ENCODE results near the gene GRAP. TPM values are rescaled to one million over a fixed set of nuclear protein-coding genes. Genes with fewer than 3 reads are reported as not detected.
"Not testable (repeated sequence)": the region's sequence is repeated elsewhere in the genome, so short reads cannot be mapped to it uniquely, and the experiment has no call there.

The GRAP gene
- polyA plus RNA-seq: 1 to 10 TPM in 3 of 4 donors, not detected in 1; 2.7 to 8.1 (median 5.9) TPM
- long read RNA-seq, donor 1: 0 reads
- long read RNA-seq, donor 2, partial matches to known transcripts: 0 of 1 reads
- long read RNA-seq, donor 2, other reads (novel, unspliced or antisense): 0 of 1 reads
- long read RNA-seq, donor 3, partial matches to known transcripts: 0 of 2 reads
- long read RNA-seq, donor 3, other reads (novel, unspliced or antisense): 0 of 2 reads
- long read RNA-seq, donor 4: 0 reads
- long read RNA-seq, donor 5: 0 reads
- long read RNA-seq, donor 6, partial matches to known transcripts: 0 of 3 reads
- long read RNA-seq, donor 6, other reads (novel, unspliced or antisense): 0 of 3 reads
- long read RNA-seq, donor 7, partial matches to known transcripts: 0 of 2 reads
- long read RNA-seq, donor 7, other reads (novel, unspliced or antisense): 0 of 2 reads
- long read RNA-seq, donor 8, partial matches to known transcripts: 0 of 1 reads
- long read RNA-seq, donor 8, other reads (novel, unspliced or antisense): 0 of 1 reads
- long read RNA-seq, donor 9: 0 reads
- long read RNA-seq, donor 10, partial matches to known transcripts: 0 of 3 reads
- long read RNA-seq, donor 10, other reads (novel, unspliced or antisense): 0 of 3 reads

DNA sequence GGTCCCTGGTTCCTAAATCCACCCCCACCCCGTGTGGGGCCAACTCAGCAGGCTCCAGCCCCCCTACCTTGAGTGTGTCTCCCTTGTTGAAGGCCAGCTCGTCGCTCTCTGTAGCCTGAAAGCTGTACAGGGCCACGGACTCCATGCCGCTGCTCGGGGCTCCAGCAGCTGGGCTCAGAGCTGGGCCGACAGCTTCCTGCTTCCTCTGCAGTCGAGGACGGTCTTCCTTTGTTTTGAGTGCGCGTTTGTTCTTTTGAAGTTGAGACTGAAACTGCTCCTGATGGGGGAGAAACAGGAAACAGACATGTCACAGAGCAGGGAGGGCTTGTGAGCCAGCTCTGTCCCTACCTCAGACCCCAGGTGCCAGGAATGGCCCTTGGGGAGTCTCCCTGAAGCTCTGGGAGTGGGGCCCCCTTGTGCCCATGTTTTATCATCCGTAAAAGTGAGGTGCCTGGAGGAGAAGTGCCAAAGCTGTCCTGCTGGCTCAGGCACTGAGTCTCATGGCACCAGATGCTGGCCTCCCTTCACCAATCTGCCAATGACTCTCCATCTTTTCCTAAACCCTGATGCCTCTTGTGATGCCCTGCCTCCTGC is at the start of gene GRAP:
TSS of gene GRAP (minus strand) at position 176 of the 594 bp plus-strand sequence. CDS start at position 145, 31 bp downstream.
- H3K27me3 ChIP-seq (ENCODE audit: control insufficient read depth in 3 of 3, insufficient read depth in 3 of 3, low read length in 3 of 3); DNase-seq; H3K9me3 ChIP-seq (ENCODE audit: control insufficient read depth in 2 of 2, insufficient read depth in 1 of 2, low read depth in 1 of 2, low read length in 1 of 2); H3K36me3 ChIP-seq (ENCODE audit: control insufficient read depth in 3 of 3, insufficient read depth in 2 of 3, low read depth in 1 of 3, low read length in 3 of 3); H3K4me3 ChIP-seq (ENCODE audit: low read depth in 1 of 3, low read length in 3 of 3); H3K27ac ChIP-seq (ENCODE audit: low read depth in 1 of 3, low read length in 2 of 3); H3K4me1 ChIP-seq (ENCODE audit: control insufficient read depth in 3 of 3, insufficient read depth in 2 of 3, low read depth in 1 of 3, low read length in 2 of 3); FAIRE-seq: not testable (repeated sequence)
- no CpG with 5 or more reads among the region's 12 CpGs for whole genome bisulfite sequencing, 3 donors

DNA sequence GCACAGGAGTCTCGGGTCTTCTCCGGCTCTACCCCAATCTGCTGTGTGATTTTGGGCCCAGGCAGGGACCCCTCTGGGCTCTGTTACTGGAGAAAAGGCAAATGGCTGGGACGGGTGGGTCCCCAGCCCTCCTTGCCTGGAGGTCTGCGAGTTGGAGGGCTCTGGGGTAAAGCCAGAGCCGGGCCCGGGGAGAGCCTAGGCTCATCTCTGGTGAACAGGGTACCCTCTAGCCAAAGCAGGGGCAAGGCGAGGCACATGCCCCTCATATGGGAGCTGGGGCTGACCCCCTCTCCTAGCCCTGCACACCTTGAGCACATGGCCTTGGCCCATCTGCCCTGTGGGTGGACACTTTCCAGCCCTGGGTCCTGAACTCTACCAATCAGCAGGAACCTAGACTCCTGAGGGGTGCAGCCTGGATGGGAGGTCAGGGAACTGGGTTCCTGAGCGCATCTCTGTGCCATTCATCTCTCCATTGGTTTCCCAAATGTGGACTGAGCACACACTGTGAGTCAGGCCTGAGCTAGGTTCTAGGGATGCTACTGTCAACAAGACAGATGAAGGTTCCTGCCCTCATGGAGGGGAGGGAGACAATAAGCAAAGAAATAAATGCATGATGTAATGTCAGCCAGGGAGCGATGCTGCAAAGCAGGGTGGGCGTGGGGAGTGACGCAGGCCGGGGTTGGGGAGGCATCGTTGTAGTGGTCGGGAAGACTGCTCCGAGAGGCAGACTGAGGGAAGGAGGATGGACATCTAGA is 47.1 kb upstream of the GRAP start:
- 86 to 97% (median 88%) methylated on average over 3 to 7 of the region's 15 CpGs for WGBS, 3 donors
- not testable (repeated sequence) for FAIRE-seq; H3K27me3 ChIP-seq (ENCODE audit: control insufficient read depth in 3 of 3, insufficient read depth in 3 of 3, low read length in 3 of 3); H3K9me3 ChIP-seq (ENCODE audit: control insufficient read depth in 2 of 2, insufficient read depth in 1 of 2, low read depth in 1 of 2, low read length in 1 of 2); H3K4me1 ChIP-seq (ENCODE audit: control insufficient read depth in 3 of 3, insufficient read depth in 2 of 3, low read depth in 1 of 3, low read length in 2 of 3); H3K36me3 ChIP-seq (ENCODE audit: control insufficient read depth in 3 of 3, insufficient read depth in 2 of 3, low read depth in 1 of 3, low read length in 3 of 3); DNase-seq; H3K4me3 ChIP-seq (ENCODE audit: low read depth in 1 of 3, low read length in 3 of 3)
- peak overlapping the region in 1 of 3 donors; percentile 24 for H3K27ac ChIP-seq (ENCODE audit: low read depth in 1 of 3, low read length in 2 of 3)

DNA sequence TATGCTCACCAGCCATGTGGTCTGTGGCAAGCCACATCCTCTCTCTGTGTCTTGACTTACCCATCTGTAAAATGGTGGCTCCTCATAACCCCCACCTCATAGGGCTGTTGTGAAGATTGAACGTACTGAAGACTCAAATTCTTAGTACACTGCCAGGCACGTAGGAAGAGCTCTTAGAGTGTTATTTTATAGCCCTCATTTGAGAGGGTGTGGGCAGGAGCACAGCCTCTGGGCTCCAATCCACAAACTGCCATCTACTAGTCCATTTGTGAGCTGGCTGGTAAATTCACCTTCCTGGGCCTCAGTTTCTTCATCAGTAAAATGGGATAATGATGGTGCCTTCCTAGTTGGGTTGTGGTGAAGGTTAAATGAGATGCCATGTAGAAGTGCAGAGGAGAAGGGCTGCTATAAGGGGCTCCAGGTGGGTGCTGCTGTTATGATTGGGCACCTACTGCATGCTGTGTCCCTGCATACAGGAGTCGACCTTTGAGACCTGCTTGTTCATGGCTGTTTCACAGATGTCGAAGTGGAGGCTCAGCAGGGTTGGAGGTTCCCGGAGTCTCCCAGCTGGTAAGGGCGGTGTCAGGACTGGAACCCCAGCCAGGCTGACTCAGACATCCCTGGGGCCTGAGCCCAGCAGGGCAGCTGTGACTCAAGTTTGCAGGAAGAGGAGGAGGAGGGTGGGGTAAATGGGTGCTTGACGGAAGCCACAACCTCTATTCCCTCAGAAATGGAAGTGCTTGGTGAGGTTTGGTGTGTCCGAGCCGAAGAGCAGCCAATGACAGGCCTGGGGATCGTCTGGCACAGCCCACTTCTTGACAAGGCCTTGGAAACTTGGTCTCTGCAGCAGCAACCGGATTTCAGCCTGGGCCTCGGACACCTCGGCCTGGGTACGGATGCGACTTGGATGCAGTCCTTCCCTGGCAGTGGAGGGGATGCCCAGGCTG is 46.3 kb upstream of the GRAP start:
- H3K9me3 ChIP-seq (ENCODE audit: control insufficient read depth in 2 of 2, insufficient read depth in 1 of 2, low read depth in 1 of 2, low read length in 1 of 2); H3K36me3 ChIP-seq (ENCODE audit: control insufficient read depth in 3 of 3, insufficient read depth in 2 of 3, low read depth in 1 of 3, low read length in 3 of 3); H3K27me3 ChIP-seq (ENCODE audit: control insufficient read depth in 3 of 3, insufficient read depth in 3 of 3, low read length in 3 of 3); H3K27ac ChIP-seq (ENCODE audit: low read depth in 1 of 3, low read length in 2 of 3); FAIRE-seq; H3K4me1 ChIP-seq (ENCODE audit: control insufficient read depth in 3 of 3, insufficient read depth in 2 of 3, low read depth in 1 of 3, low read length in 2 of 3); H3K4me3 ChIP-seq (ENCODE audit: low read depth in 1 of 3, low read length in 3 of 3); DNase-seq: not testable (repeated sequence)
- 31 to 61% (median 59%) methylated on average over 4 to 12 of the region's 15 CpGs for WGBS, 3 donors

DNA sequence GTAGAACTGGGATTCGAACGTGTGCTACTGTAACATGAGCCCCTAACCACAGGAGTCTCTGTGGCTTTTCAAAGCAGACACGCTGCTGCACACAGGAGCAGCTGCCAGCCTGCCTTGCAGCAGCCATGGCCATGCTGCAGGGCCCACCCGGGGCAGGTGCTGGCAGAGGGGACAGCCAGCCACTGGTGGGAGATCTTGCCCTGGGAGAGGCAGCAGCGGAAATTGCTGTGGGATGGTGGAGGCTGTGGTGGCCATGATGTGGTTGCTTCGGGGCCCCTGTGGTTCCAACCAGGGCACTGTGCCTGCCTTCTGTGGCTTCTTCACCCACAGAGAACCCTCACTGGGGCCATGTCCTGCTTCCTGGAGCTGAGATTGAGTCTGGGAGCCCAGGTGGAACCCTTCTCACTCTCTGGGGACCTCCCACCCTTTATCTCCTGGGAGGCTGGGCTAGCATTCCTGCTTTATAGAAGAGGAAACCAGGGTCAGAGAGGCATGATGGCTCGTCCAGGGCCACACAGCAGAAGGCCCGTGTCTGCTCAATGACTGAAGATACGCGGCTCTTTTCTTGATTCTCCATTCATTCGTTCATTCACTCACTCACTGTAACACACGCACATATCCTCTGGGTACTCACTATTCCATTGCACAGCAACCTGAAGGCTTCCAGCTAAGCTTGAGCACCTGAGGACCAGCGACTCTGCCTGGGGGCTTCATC is 43.5 kb upstream of the GRAP start:
- not testable (repeated sequence) for H3K4me1 ChIP-seq (ENCODE audit: control insufficient read depth in 3 of 3, insufficient read depth in 2 of 3, low read depth in 1 of 3, low read length in 2 of 3); H3K36me3 ChIP-seq (ENCODE audit: control insufficient read depth in 3 of 3, insufficient read depth in 2 of 3, low read depth in 1 of 3, low read length in 3 of 3); H3K27ac ChIP-seq (ENCODE audit: low read depth in 1 of 3, low read length in 2 of 3); H3K4me3 ChIP-seq (ENCODE audit: low read depth in 1 of 3, low read length in 3 of 3); FAIRE-seq; DNase-seq; H3K9me3 ChIP-seq (ENCODE audit: control insufficient read depth in 2 of 2, insufficient read depth in 1 of 2, low read depth in 1 of 2, low read length in 1 of 2); H3K27me3 ChIP-seq (ENCODE audit: control insufficient read depth in 3 of 3, insufficient read depth in 3 of 3, low read length in 3 of 3)
- no CpG with 5 or more reads among the region's 13 CpGs for WGBS, 3 donors

DNA sequence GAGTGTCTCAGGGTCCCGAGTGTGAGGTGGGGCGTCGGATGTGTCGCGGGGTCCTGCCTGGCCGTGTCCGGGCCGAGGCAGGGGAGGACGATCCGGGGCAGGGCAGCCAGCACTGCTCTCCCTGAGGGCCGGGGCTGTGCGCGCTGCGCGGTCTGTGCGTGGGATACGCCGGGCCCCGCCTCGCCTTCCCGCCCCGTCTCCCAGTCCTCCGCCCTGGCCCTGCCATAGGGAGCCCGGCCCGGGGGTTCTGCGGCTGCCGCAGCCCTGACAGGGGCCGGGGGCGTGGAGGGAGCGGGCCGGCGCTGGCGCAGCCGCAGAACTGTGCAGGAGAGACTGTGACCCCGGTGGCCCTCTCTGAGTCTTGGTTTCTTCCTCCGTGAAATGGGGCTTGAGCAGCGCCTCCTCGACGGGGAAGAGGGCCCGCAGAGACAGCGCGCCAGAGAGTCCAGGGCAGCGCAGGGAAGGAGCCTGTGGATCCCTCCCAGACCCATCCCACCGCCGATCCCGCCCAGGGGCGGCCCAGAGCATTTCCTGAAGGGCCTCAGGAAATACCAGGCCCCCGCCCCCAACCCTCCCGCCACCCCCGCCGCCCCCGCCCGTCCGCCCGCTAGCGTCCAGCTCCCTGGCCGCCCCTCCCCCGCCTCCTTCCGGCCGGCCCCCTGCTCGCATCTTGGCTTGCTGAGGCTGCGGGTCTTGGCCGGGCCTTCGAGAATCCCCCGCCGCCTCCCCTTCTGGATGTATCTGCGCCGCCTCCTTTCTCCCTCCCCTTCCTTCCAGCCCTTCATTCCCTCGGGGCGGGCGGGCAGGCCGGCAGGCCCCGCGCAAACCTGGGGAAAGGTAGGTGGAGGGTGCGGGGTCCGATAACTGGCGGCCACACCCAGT is 42.3 kb upstream of the GRAP start:
- not testable (repeated sequence) for H3K36me3 ChIP-seq (ENCODE audit: control insufficient read depth in 3 of 3, insufficient read depth in 2 of 3, low read depth in 1 of 3, low read length in 3 of 3); FAIRE-seq; H3K27ac ChIP-seq (ENCODE audit: low read depth in 1 of 3, low read length in 2 of 3); H3K9me3 ChIP-seq (ENCODE audit: control insufficient read depth in 2 of 2, insufficient read depth in 1 of 2, low read depth in 1 of 2, low read length in 1 of 2); DNase-seq; H3K27me3 ChIP-seq (ENCODE audit: control insufficient read depth in 3 of 3, insufficient read depth in 3 of 3, low read length in 3 of 3); H3K4me3 ChIP-seq (ENCODE audit: low read depth in 1 of 3, low read length in 3 of 3); H3K4me1 ChIP-seq (ENCODE audit: control insufficient read depth in 3 of 3, insufficient read depth in 2 of 3, low read depth in 1 of 3, low read length in 2 of 3)
- 0 to 15% (median 2%) methylated on average over 4 to 12 of the region's 77 CpGs for WGBS, 3 donors

DNA sequence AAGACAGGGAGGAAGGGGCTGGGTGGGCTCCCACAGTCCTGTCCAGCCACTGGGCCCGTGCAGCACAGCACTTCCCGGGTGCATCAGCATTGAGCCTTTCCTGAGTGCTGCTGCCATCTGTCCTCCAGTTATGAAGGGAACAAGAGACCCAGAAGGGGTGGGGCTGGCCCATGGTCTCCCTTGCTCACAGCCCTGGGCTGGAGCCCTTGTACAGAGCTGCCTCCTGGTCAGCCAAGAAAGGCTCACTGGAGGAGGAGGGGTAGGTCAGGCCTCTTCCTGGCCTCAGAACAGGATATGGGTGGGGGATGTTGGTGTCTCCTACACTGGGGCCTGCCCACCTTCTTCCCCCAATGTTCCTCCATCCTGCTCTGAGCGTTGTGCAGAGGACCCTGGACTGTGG is 30.6 kb upstream of the GRAP start:
- not testable (repeated sequence) for FAIRE-seq; H3K27me3 ChIP-seq (ENCODE audit: control insufficient read depth in 3 of 3, insufficient read depth in 3 of 3, low read length in 3 of 3); H3K4me1 ChIP-seq (ENCODE audit: control insufficient read depth in 3 of 3, insufficient read depth in 2 of 3, low read depth in 1 of 3, low read length in 2 of 3); H3K9me3 ChIP-seq (ENCODE audit: control insufficient read depth in 2 of 2, insufficient read depth in 1 of 2, low read depth in 1 of 2, low read length in 1 of 2); DNase-seq; H3K27ac ChIP-seq (ENCODE audit: low read depth in 1 of 3, low read length in 2 of 3); H3K36me3 ChIP-seq (ENCODE audit: control insufficient read depth in 3 of 3, insufficient read depth in 2 of 3, low read depth in 1 of 3, low read length in 3 of 3); H3K4me3 ChIP-seq (ENCODE audit: low read depth in 1 of 3, low read length in 3 of 3)
- no CpG with 5 or more reads among the region's 3 CpGs for WGBS, 3 donors
